Measurements from ENCODE around the gene RFX1. TPM values are rescaled to one million over a fixed set of nuclear protein-coding genes. Genes with fewer than 3 reads are reported as not detected.

RFX1 gene
- total and polyA plus RNA-seq, 2 of the 13 experiments (the other 11 are each of a cell fraction or from before 2014, with no cell fraction given): 1.1 to 1.3 TPM

GRCh38 chr19:14006766-14007562 is 844 bp upstream of the RFX1 start (continued):
- no peak for TF ChIP-seq ZNF512B (CRISPR knock-in tag; IDR thresholded peaks at IDR 0.05; ENCODE audit: borderline replicate concordance)
- no peak; the same call in 1 of the 2 replicates for TF ChIP-seq ARNTL (CRISPR knock-in tag; IDR thresholded peaks at IDR 0.05)
- TF ChIP-seq HIC2 (CRISPR knock-in tag; IDR thresholded peaks at IDR 0.05; ENCODE audit: low read depth): no peak
- peak; percentile 99 for TF ChIP-seq JUND (CRISPR knock-in tag; IDR thresholded peaks at IDR 0.05)
- no peak for TF ChIP-seq RBM39 (IDR thresholded peaks at IDR 0.05; ENCODE audit: low read depth, low read length, poor library complexity, severe bottlenecking)
- peak; percentile 63; the same call in 1 of the 2 replicates for TF ChIP-seq SMAD3 (CRISPR knock-in tag; IDR thresholded peaks at IDR 0.05)
- TF ChIP-seq, protein P1, sequence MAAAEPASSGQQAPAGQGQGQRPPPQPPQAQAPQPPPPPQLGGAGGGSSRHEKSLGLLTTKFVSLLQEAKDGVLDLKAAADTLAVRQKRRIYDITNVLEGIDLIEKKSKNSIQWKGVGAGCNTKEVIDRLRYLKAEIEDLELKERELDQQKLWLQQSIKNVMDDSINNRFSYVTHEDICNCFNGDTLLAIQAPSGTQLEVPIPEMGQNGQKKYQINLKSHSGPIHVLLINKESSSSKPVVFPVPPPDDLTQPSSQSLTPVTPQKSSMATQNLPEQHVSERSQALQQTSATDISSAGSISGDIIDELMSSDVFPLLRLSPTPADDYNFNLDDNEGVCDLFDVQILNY (CRISPR knock-in tag; conservative IDR thresholded peaks at IDR 0.05): no peak
- TF ChIP-seq, protein P2, sequence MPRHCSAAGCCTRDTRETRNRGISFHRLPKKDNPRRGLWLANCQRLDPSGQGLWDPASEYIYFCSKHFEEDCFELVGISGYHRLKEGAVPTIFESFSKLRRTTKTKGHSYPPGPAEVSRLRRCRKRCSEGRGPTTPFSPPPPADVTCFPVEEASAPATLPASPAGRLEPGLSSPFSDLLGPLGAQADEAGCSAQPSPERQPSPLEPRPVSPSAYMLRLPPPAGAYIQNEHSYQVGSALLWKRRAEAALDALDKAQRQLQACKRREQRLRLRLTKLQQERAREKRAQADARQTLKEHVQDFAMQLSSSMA (CRISPR knock-in tag; IDR thresholded peaks at IDR 0.05): peak; percentile 80; the same call in 1 of the 2 replicates
- no peak for TF ChIP-seq ZFP37 (CRISPR knock-in tag; IDR thresholded peaks at IDR 0.05; ENCODE audit: borderline replicate concordance)
- TF ChIP-seq PRDM4 (CRISPR knock-in tag; IDR thresholded peaks at IDR 0.05; ENCODE audit: borderline replicate concordance): no peak
- TF ChIP-seq ZNF652 (CRISPR knock-in tag; IDR thresholded peaks at IDR 0.05; ENCODE audit: borderline replicate concordance, low read depth): no peak
- TF ChIP-seq ZBTB21 (CRISPR knock-in tag; IDR thresholded peaks at IDR 0.05): peak; percentile 100
- no peak for TF ChIP-seq NFE2L1 (CRISPR knock-in tag; IDR thresholded peaks at IDR 0.05; ENCODE audit: borderline replicate concordance)
- TF ChIP-seq ZNF274 (CRISPR knock-in tag; IDR thresholded peaks at IDR 0.05): no peak
- TF ChIP-seq ZNF431 (CRISPR knock-in tag; IDR thresholded peaks at IDR 0.05; ENCODE audit: borderline replicate concordance, low read depth): 0 out of 2 replicates have a peak, but pooled peaks have one; percentile 37
- no peak for TF ChIP-seq ZNF878 (CRISPR knock-in tag; IDR thresholded peaks at IDR 0.05)
- TF ChIP-seq FOXA3 (CRISPR knock-in tag; IDR thresholded peaks at IDR 0.05): no peak; the same call in 1 of the 2 replicates
- TF ChIP-seq STAG1 (CRISPR knock-in tag; IDR thresholded peaks at IDR 0.05): no peak; the same call in 1 of the 2 replicates
